Measurements from ENCODE around the gene KIF5B. TPM values are rescaled to one million over a fixed set of nuclear protein-coding genes. Genes with fewer than 3 reads are reported as not detected.

KIF5B gene
- total RNA-seq, 1 experiment from 2014 or later = 70.5 TPM

GRCh38 chr10:32059472-32059871 lies 3.2 kb upstream of the KIF5B start:
- no peak overlapping the region for H2AK5ac ChIP-seq (ENCODE audit: insufficient read length, low read length)
- no peak overlapping the region for H3K4me2 ChIP-seq (ENCODE audit: insufficient read depth, insufficient read length, low read length)
- no peak overlapping the region for H2BK20ac ChIP-seq (ENCODE audit: low read depth, low read length, poor library complexity, severe bottlenecking)
- H4K8ac ChIP-seq (replicated peaks; ENCODE audit: insufficient read length, low read depth, low read length) = no peak overlapping the region
- Mint-ChIP-seq H3K27ac (no peak overlapping the region), H3K4me3 (no peak overlapping the region), H3K9me3 (no peaks in the 10 kb centered on the region), H3K36me3 (ENCODE audit: insufficient read depth in 1 of 3, low read depth in 3 of 3) (peaks cover 3 to 8% (median 6%) of the 10 kb centered on the region in 3 experiments; a peak in 4 of 7 replicates), H3K27me3 (ENCODE audit: low read depth) (peaks cover 2% of the 10 kb centered on the region), H3K4me1 (peaks cover 7 to 14% of the 10 kb centered on the region in 2 experiments)
- H3K4me1 ChIP-seq (ENCODE audit: insufficient read depth, low read length) = no peaks in the 10 kb centered on the region
- H3K27me3 ChIP-seq (ENCODE audit: insufficient read depth, low read length) = no peaks in the 10 kb centered on the region
- no peak for TF ChIP-seq CTCF (conservative IDR thresholded peaks at IDR 0.05)
- no peak overlapping the region for H4K5ac ChIP-seq (ENCODE audit: insufficient read length, low read depth, low read length)
- H2BK12ac ChIP-seq (ENCODE audit: insufficient read length, low read depth, low read length) = no peak overlapping the region
- H2BK15ac ChIP-seq (ENCODE audit: low read depth, low read length) = no peak overlapping the region
- H2BK5ac ChIP-seq (ENCODE audit: insufficient read length, low read length) = no peak overlapping the region
- H3K18ac ChIP-seq (ENCODE audit: insufficient read length, low read depth, low read length) = no peak overlapping the region
- no peak overlapping the region for H3K9ac ChIP-seq (ENCODE audit: extremely low read depth, insufficient read length, low read length)
- peaks cover 5% of the 10 kb centered on the region for H3K23me2 ChIP-seq (ENCODE audit: insufficient read length, low read depth, low read length, poor library complexity, severe bottlenecking)
- H3K27ac ChIP-seq (ENCODE audit: insufficient read length, low read depth, low read length) = no peak overlapping the region
- peaks cover 14% of the 10 kb centered on the region for H3K79me2 ChIP-seq (ENCODE audit: insufficient read depth, low read length)
- H3T11ph ChIP-seq (ENCODE audit: low read length) = no peak overlapping the region
- H4K91ac ChIP-seq (ENCODE audit: insufficient read length, low read depth, low read length) = no peak overlapping the region
- no peak overlapping the region for H3K14ac ChIP-seq (ENCODE audit: insufficient read depth, low read length)
- H2BK120ac ChIP-seq (ENCODE audit: low read depth, low read length, poor library complexity, severe bottlenecking) = no peak overlapping the region
- no peak overlapping the region for H3K4ac ChIP-seq (ENCODE audit: low read depth, low read length)
- no peak overlapping the region for H2AFZ ChIP-seq (ENCODE audit: low read length)
- no peaks in the 10 kb centered on the region for H4K20me1 ChIP-seq (ENCODE audit: control insufficient read depth, insufficient read depth, insufficient read length)
- H3K9me3 ChIP-seq (ENCODE audit: control insufficient read depth, low read depth, low read length) = no peaks in the 10 kb centered on the region
- no CpG with 5 or more reads among the region's 3 CpGs for WGBS (ENCODE audit: extremely low coverage, insufficient read length, low lambda C conversion rate)
- H3K79me1 ChIP-seq (ENCODE audit: insufficient read depth, low read depth, low read length, poor library complexity, severe bottlenecking) = no peaks in the 10 kb centered on the region
- H3K56ac ChIP-seq (ENCODE audit: insufficient read length, low read depth, low read length) = no peak overlapping the region
- H3K23ac ChIP-seq (ENCODE audit: insufficient read length, low read depth, low read length) = no peak overlapping the region
- DNase-seq = no peak

Measured in H9 (cell line).